ENCODE results near the gene PCDHGA10. TPM values are rescaled to one million over a fixed set of nuclear protein-coding genes. Genes with fewer than 3 reads are reported as not detected.
A peak's percentile ranks its signal among the peaks of the same experiment; 100 is the strongest.
"Not testable (repeated sequence)": the region's sequence is repeated elsewhere in the genome, so short reads cannot be mapped to it uniquely, and the experiment has no call there.

The PCDHGA10 gene
- total RNA-seq, 1 donor = 23.2 TPM

GRCh38 chr5:141417494-141418172, 4.8 kb downstream of the PCDHGA10 start, which contains the start of gene PCDHGB7:
PCDHGB7 (plus strand) TSS chr5:141417677; CDS start chr5:141417860, 183 bp downstream.
- peak within 1 kb of the TSS; percentile 70 for H3K4me3 ChIP-seq (ENCODE audit: insufficient read depth, low read length)
- peak within 1 kb of the TSS; percentile 45 for H2AFZ ChIP-seq (ENCODE audit: low read length)
- H3K27ac ChIP-seq (ENCODE audit: low read depth, low read length); H3K4me1 ChIP-seq (ENCODE audit: insufficient read depth, low read length); H3K79me2 ChIP-seq (ENCODE audit: insufficient read depth, low read length); H3K27me3 ChIP-seq (ENCODE audit: insufficient read depth, low read length); H3K36me3 ChIP-seq (ENCODE audit: insufficient read depth, low read length); H4K20me1 ChIP-seq (ENCODE audit: insufficient read depth, low read length): not testable (repeated sequence)
- H3K4me2 ChIP-seq (ENCODE audit: insufficient read depth, low read length) = peak within 1 kb of the TSS; percentile 75
- TF ChIP-seq CTCF (IDR thresholded peaks at IDR 0.05; ENCODE audit: extremely low read depth, low read depth, low read length) = peak; percentile 81
- DNase-seq (ENCODE audit: insufficient read length, low spot score, missing footprints) = peak; percentile 94
- H3K9me3 ChIP-seq (ENCODE audit: low read depth, low read length) = peaks cover 11% of the 10 kb centered on the region

- H3K9me3 ChIP-seq (ENCODE audit: low read depth, low read length) = peaks cover 15% of the 10 kb centered on the region
- no peaks in the 10 kb centered on the region for H3K36me3 ChIP-seq (ENCODE audit: insufficient read depth, low read length)
- no peak overlapping the region for H3K27ac ChIP-seq (ENCODE audit: low read depth, low read length)
- TF ChIP-seq CTCF (IDR thresholded peaks at IDR 0.05; ENCODE audit: extremely low read depth, low read depth, low read length) = no peak
- H3K4me3 ChIP-seq (ENCODE audit: insufficient read depth, low read length) = peak overlapping the region; percentile 14
- H3K4me2 ChIP-seq (ENCODE audit: insufficient read depth, low read length) = no peak overlapping the region
- peaks cover 11% of the 10 kb centered on the region for H3K79me2 ChIP-seq (ENCODE audit: insufficient read depth, low read length)
- no peak overlapping the region for H2AFZ ChIP-seq (ENCODE audit: low read length)
- peaks cover 8% of the 10 kb centered on the region for H3K4me1 ChIP-seq (ENCODE audit: insufficient read depth, low read length)
- H3K27me3 ChIP-seq (ENCODE audit: insufficient read depth, low read length) = no peaks in the 10 kb centered on the region
- DNase-seq (ENCODE audit: insufficient read length, low spot score, missing footprints) = no peak
- no peaks in the 10 kb centered on the region for H4K20me1 ChIP-seq (ENCODE audit: insufficient read depth, low read length)
Measured at GRCh38 chr5:141419074-141419880, 6.5 kb downstream of the PCDHGA10 start.

GRCh38 chr5:141420855-141421488, 8.2 kb downstream of the PCDHGA10 start, which contains the start of gene PCDHGA11:
PCDHGA11 (plus strand) TSS chr5:141421051; CDS start chr5:141421228, 177 bp downstream.
- Histone ChIP-seq H3K27ac (ENCODE audit: low read depth, low read length) (peak within 1 kb of the TSS; percentile 36), H3K9me3 (ENCODE audit: low read depth, low read length) (peaks cover 15% of the 10 kb centered on the region), H3K4me1 (ENCODE audit: insufficient read depth, low read length) (peaks cover 8% of the 10 kb centered on the region), H3K4me2 (ENCODE audit: insufficient read depth, low read length) (peak within 1 kb of the TSS; percentile 83), H2AFZ (ENCODE audit: low read length) (peak within 1 kb of the TSS; percentile 80), H3K79me2 (ENCODE audit: insufficient read depth, low read length) (peaks cover 11% of the 10 kb centered on the region), H3K4me3 (ENCODE audit: insufficient read depth, low read length) (peak within 1 kb of the TSS; percentile 79), H4K20me1 (ENCODE audit: insufficient read depth, low read length) (no peaks in the 10 kb centered on the region), H3K27me3 (ENCODE audit: insufficient read depth, low read length) (no peaks in the 10 kb centered on the region), H3K36me3 (ENCODE audit: insufficient read depth, low read length) (no peaks in the 10 kb centered on the region)
- peak; percentile 78 for TF ChIP-seq CTCF (IDR thresholded peaks at IDR 0.05; ENCODE audit: extremely low read depth, low read depth, low read length)
- peak; percentile 95 for DNase-seq (ENCODE audit: insufficient read length, low spot score, missing footprints)
